ENCODE measurements around the gene MAGEA1.

GRCh38 chrX:153206425-153207046 is 27.5 kb downstream of the MAGEA1 start:
- TF ChIP-seq CTCF (IDR thresholded peaks at IDR 0.05) (no peak), POLR2A (IDR thresholded peaks at IDR 0.05) (no peak)

Data from vagina (tissue), 2 donors.